Measurements from ENCODE around the gene SEC23A. TPM values are rescaled to one million over a fixed set of nuclear protein-coding genes. Genes with fewer than 3 reads are reported as not detected.

The SEC23A gene
- total and polyA plus RNA-seq, 2 of the 8 experiments (the other 6 are each of a cell fraction or from before 2014, with no cell fraction given) = 30.9 to 58.2 TPM

DNA sequence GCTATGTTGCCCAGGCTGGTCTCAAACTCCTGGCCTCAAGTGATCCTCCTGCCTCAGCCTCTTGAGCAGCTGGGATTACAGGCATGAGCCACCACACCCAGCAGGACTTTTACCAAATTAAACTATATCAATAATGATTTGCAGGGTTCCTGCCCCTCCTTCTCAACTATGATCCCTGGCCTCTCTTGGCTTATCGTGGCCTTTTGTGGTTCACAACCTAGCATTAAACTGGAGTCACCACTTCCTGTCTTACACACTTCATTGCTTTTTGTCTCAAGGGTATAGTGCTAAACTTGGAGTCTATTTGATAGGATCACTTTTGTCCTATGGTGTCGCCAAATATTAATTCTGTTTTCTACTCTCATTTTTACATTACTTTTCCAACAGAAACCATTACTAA, 64.5 kb downstream of the SEC23A start (continued):
- TF ChIP-seq, protein P1, sequence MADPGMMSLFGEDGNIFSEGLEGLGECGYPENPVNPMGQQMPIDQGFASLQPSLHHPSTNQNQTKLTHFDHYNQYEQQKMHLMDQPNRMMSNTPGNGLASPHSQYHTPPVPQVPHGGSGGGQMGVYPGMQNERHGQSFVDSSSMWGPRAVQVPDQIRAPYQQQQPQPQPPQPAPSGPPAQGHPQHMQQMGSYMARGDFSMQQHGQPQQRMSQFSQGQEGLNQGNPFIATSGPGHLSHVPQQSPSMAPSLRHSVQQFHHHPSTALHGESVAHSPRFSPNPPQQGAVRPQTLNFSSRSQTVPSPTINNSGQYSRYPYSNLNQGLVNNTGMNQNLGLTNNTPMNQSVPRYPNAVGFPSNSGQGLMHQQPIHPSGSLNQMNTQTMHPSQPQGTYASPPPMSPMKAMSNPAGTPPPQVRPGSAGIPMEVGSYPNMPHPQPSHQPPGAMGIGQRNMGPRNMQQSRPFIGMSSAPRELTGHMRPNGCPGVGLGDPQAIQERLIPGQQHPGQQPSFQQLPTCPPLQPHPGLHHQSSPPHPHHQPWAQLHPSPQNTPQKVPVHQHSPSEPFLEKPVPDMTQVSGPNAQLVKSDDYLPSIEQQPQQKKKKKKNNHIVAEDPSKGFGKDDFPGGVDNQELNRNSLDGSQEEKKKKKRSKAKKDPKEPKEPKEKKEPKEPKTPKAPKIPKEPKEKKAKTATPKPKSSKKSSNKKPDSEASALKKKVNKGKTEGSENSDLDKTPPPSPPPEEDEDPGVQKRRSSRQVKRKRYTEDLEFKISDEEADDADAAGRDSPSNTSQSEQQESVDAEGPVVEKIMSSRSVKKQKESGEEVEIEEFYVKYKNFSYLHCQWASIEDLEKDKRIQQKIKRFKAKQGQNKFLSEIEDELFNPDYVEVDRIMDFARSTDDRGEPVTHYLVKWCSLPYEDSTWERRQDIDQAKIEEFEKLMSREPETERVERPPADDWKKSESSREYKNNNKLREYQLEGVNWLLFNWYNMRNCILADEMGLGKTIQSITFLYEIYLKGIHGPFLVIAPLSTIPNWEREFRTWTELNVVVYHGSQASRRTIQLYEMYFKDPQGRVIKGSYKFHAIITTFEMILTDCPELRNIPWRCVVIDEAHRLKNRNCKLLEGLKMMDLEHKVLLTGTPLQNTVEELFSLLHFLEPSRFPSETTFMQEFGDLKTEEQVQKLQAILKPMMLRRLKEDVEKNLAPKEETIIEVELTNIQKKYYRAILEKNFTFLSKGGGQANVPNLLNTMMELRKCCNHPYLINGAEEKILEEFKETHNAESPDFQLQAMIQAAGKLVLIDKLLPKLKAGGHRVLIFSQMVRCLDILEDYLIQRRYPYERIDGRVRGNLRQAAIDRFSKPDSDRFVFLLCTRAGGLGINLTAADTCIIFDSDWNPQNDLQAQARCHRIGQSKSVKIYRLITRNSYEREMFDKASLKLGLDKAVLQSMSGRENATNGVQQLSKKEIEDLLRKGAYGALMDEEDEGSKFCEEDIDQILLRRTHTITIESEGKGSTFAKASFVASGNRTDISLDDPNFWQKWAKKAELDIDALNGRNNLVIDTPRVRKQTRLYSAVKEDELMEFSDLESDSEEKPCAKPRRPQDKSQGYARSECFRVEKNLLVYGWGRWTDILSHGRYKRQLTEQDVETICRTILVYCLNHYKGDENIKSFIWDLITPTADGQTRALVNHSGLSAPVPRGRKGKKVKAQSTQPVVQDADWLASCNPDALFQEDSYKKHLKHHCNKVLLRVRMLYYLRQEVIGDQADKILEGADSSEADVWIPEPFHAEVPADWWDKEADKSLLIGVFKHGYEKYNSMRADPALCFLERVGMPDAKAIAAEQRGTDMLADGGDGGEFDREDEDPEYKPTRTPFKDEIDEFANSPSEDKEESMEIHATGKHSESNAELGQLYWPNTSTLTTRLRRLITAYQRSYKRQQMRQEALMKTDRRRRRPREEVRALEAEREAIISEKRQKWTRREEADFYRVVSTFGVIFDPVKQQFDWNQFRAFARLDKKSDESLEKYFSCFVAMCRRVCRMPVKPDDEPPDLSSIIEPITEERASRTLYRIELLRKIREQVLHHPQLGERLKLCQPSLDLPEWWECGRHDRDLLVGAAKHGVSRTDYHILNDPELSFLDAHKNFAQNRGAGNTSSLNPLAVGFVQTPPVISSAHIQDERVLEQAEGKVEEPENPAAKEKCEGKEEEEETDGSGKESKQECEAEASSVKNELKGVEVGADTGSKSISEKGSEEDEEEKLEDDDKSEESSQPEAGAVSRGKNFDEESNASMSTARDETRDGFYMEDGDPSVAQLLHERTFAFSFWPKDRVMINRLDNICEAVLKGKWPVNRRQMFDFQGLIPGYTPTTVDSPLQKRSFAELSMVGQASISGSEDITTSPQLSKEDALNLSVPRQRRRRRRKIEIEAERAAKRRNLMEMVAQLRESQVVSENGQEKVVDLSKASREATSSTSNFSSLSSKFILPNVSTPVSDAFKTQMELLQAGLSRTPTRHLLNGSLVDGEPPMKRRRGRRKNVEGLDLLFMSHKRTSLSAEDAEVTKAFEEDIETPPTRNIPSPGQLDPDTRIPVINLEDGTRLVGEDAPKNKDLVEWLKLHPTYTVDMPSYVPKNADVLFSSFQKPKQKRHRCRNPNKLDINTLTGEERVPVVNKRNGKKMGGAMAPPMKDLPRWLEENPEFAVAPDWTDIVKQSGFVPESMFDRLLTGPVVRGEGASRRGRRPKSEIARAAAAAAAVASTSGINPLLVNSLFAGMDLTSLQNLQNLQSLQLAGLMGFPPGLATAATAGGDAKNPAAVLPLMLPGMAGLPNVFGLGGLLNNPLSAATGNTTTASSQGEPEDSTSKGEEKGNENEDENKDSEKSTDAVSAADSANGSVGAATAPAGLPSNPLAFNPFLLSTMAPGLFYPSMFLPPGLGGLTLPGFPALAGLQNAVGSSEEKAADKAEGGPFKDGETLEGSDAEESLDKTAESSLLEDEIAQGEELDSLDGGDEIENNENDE (IDR thresholded peaks at IDR 0.05; ENCODE audit: insufficient replicate concordance, low read length) = no peak
- no peak for TF ChIP-seq KDM1A (IDR thresholded peaks at IDR 0.05; ENCODE audit: borderline replicate concordance, low read length)
- TF ChIP-seq SIRT6 (IDR thresholded peaks at IDR 0.05; ENCODE audit: low read length) = no peak
- no peak for TF ChIP-seq EP300 (IDR thresholded peaks at IDR 0.05; ENCODE audit: borderline replicate concordance in 1 of 2, low read depth in 2 of 2, low read length in 2 of 2)
- no peak for TF ChIP-seq SP1 (IDR thresholded peaks at IDR 0.05; ENCODE audit: low read depth, low read length)
- no peak for TF ChIP-seq CTCF (IDR thresholded peaks at IDR 0.05; ENCODE audit: control extremely low read depth in 1 of 3, insufficient read depth in 1 of 3, low read depth in 1 of 3, low read length in 3 of 3)
- no peak for TF ChIP-seq POLR2A (IDR thresholded peaks at IDR 0.05; ENCODE audit: control extremely low read depth in 1 of 2, low read depth in 2 of 2, low read length in 2 of 2)

Data from H1 (cell line).